GM21381 (cell line): ENCODE data around the gene CAMKV.
"Not testable (repeated sequence)": the region's sequence is repeated elsewhere in the genome, so short reads cannot be mapped to it uniquely, and the experiment has no call there.

Experiments
- ATAC-seq: cut with Tn5 transposase; IDR thresholded peaks from one replicate; pipeline ENCODE4 v1.9.1; 2021; ENCODE audit warnings: mild to moderate bottlenecking, moderate library complexity; ENCODE audit not compliant: unreplicated experiment

CAMKV gene

GRCh38 chr3:49869525-49870126, at the start of gene CAMKV:
Gene CAMKV, minus strand, starts transcription at chr3:49869906. Its CDS starts 7,518 bp downstream, at chr3:49862388.
- no peak for ATAC-seq

DNA sequence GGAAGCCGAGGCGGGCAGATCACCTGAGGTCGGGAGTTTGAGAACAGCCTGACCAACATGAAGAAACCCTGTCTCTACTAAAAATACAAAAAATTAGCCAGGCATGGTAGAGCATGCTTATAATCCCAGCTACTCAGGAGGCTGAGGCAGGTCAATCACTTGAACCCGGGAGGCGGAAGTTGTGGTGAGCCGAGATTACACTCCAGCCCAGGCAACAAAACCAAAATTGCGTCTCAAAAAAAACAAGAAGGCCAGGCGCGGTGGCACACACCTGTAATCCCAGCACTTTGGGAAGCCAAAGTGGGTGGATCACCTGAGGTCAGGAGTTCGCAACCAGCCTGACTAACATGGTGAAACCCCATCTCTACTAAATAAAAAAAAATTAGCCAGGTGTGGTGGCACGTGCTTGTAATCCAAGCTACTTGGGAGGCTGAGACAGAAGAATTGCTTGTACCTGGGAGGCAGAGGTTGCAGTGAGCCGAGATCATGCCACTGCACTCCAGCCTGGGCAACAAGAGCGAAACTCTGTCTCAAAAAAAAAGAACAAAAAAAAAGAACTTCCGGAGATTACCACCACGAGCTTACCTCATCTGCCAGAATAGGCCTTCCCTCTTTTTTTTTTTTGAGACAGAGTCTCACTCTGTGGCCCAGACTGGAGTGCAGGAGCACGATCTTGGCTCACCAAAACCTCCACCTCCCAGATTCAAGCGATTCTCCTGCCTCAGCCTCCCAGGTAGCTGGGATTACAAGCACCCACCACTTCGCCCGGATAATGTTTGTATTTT, 48.3 kb upstream of the CAMKV start:
- ATAC-seq: not testable (repeated sequence)

DNA sequence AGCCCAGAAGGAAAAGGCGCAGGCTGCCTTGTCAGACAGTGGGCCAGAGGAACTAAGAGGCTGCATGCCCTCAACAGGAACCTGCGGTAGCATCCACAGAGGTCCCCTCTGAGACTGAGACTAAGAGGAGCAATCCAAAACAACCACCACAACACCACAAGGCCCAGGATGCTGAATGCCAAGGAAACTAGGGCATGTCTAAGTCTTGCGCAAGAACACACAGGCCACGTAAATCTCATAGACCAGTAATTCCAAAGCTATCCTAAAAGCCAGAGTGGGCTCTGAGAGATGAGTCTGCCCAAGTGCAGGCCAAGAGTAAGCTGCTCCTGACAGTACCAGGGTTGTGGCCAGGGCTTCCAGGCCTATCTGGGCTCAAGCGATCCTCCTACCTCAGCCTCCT, 47.0 kb upstream of the CAMKV start:
- ATAC-seq: no peak

DNA sequence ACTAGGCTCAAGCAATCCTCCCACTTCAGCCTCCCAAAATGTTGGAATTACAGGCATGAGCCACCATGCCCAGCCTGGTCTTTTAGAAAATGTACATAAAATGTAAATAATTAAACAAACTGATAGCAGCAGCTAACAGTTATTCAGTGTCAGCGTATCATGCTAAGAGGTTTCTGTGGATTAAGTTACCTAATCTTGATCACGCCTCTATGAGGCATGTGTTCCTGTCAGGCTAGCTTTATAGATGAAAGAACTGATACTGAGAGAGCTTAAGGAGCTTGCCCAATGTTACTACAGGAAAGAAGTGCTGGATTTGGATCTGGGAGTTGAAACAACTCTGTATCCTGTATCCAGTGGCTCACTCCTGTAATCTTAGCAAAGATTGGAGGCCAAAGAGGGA, 45.2 kb upstream of the CAMKV start:
- no peak for ATAC-seq

- ATAC-seq: no peak
Measured at GRCh38 chr3:49912881-49913281, 43.2 kb upstream of the CAMKV start.

DNA sequence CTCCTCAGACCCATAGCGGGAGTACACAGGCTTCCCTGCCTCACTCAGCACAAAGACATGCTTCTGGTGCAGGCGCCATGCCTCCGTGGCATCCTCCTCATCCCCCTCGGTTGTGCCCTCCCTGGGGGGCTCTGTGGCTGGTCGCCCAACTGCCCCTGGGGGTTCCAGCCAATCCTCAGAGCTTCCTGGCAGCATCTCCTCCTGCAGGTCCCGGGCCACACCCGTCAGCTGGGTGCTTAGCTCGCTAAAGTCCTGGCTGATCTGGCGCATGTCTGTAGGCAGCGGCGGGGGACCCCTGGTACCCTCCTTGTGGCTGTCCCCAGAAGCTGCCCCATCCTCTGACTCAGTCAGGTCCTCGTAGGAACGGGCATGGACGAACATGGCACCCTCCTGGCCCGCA, 41.9 kb upstream of the CAMKV start:
- no peak for ATAC-seq

DNA sequence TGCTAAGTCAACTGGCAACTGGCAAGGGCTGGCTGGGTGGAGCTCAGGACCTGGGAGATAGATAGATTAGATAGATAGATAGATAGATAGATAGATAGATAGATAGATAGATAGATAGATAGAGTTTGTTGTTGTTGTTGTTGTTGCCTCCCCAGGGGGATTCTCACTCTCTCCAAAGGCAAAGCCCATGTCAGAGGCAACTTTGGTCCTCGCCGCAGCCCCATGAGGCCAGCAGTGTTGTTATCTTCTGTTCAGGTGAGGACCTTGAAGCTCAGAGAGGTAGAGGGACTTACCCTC, 41.4 kb upstream of the CAMKV start:
- ATAC-seq: no peak

DNA sequence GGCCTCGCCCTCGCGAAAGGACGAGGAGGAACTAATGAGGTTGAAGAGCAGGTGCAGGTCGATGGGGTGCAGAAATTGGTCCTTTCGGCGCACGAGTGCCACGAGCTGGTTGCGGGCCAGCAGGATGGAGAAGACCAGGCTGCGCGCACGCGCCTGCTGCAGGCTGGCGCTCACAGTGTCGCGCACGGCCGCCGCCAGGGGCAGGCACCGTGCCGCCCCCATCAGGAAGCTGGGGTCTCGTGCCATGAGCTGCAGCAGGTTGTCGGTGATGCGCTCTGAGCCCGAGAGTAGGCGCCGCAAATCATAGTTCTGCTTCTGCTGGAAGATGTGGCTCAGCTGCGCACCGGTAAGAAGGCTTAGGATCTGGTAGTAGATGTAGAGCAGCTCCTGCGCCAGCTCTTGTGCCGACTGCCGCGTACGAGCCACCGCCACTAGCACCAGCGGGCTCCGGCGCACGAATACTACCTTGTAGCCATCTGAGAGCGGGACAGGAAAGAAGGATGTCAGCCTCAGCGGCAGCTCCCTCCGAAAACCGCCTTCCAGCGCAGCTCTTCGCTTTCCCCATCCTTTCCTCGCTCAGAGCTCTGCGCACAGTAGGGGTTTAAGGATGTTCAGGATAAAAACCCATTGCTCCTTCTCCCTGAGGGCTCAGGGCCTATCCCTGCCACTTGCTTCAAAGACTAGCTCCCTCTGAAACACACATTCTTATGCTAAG, 40.9 kb upstream of the CAMKV start:
- no peak for ATAC-seq

DNA sequence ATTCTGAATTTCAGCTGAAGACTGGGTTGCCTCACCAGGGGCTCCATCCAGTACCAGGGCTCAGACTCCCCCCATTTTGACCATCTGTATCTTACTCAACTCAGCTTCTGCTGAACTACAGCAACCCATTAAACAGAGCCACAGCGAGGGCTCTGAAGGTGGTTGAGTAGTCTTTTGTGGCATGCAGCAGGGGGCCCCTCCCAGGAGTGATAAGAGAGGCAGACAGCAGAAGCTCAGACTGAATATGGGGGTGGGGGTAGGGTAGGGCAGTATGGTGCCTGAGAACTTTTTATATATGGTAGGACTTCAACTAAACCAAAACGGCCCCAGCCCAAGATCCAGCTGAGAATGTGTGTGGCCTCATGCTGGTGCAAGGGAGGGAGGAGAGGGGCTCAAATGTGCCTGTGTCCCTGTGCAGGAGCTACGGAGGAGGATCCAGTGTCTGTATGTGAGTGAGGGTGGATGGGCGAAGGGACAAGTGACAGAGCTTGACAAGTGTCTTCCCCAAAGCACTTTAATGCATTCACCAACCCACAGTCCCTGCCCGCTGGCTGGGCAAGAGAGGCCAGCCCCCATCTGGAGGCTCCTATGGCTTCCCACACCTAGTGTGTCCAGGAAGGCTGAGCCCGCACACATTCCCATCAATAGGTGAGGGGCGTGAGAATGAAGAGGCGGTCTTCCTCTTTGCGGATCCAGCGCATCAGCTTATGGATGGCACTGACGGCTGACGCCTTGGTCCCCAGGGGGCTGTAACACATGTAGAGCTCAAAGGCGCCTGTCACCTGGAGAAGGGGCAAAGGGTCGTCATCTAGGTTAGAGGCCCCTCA, 38.9 kb upstream of the CAMKV start:
- no peak for ATAC-seq

DNA sequence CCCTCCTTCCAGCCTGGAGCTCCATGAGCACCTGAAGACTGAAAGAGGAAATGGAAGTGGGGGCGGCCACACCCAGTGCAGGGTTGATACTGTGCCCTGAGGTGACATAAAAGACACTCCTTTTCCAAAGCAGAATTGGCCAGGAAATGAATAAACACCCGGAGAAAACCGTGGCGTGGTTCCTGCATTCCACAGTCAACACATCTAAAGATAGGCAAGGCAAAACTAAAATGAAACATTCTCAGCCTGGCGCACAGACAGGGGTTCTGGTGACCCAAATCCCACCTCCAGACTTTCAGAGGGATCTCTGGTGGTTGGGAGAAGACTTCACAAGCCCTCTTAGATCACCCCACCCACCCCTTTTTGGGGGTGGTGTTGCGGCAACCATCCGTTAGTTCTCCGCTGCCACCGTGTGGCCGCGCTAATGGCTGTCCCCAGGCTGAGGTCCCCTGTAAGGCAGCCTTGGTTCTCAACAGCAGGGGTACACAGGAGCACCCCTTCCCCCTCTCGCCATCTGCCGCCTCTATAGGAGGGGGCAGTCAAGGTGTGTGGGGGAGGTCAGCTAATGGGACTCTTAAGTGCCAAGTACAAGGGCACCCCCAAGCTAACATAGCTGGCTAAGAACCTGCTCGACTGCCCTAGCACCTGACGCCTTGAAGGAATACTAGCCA, 36.5 kb upstream of the CAMKV start:
- ATAC-seq: no peak

DNA sequence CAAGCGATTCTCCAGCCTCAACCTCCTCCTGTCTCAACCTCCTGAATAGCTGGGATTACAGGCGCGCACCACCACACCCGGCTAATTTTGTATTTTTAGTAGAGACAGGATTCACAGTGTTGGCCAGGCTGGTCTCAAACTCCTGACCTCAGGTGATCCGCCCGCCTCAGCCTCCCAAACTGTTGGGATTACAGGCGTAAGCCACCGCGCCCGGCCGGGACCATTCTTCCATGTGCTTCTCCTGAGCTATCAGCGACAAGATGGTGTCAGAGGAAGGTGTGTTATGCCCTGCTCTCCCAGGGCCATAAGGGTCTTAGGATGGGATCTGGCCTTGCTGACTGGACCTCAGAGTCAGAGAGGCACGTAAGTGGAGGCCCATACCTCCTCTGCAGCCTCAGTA, 34.7 kb upstream of the CAMKV start:
- ATAC-seq: not testable (repeated sequence)

DNA sequence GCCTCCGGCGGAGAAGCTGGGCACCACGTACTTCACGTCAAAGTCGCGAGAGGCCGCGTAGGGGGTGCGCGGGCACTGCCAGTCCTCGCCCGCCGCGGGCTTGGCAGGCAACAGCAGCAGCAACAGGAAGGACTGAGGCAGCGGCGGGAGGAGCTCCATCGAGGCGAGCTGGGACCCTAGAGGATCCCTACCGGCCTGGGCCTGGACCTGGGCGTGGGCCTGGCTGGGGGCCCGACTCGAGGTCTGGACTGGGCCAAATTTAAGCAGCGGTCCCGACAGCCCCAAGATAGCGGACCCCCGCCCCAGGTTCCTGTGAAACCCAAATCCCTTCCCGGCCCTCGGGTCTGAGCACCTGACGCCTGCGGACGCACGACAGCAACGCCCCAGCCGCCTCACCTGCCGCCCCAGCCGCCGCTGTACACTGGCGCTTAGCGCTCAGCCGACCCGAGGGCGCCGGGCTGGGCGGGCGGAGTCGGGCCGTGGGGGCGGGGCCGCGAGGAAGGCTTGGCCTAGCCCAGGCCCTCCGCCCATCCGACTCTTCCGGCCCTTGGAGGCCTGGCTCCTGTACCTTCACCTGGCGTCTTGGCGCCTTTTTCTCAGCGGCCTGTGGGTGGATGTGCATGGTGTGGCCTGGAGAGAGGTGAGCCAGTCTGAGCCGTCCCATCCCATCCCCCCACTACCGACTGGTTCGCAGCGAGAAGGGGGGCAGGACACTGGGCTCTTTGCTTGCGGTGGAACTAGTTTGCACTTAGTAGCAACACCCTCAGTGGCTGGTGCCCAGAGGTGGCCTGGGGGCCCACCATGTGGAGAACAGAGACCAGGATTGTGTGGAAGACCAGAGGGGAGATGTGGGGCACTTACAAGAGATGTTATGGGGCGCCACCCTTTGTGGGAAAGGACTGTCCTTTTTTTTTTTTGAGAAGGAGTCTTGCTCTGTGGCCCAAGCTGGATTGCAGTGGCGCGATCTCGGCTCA, 34.0 kb upstream of the CAMKV start, which contains the start of gene MST1R:
TSS of gene MST1R (minus strand) at position 423 of the 974 bp plus-strand sequence. CDS start at position 159, 264 bp downstream.
- ATAC-seq: peak; percentile 78

- no peak for ATAC-seq
Measured at GRCh38 chr3:49902511-49903345, 33.0 kb upstream of the CAMKV start.

- no peak for ATAC-seq
Measured at GRCh38 chr3:49901366-49902339, 31.9 kb upstream of the CAMKV start.

DNA sequence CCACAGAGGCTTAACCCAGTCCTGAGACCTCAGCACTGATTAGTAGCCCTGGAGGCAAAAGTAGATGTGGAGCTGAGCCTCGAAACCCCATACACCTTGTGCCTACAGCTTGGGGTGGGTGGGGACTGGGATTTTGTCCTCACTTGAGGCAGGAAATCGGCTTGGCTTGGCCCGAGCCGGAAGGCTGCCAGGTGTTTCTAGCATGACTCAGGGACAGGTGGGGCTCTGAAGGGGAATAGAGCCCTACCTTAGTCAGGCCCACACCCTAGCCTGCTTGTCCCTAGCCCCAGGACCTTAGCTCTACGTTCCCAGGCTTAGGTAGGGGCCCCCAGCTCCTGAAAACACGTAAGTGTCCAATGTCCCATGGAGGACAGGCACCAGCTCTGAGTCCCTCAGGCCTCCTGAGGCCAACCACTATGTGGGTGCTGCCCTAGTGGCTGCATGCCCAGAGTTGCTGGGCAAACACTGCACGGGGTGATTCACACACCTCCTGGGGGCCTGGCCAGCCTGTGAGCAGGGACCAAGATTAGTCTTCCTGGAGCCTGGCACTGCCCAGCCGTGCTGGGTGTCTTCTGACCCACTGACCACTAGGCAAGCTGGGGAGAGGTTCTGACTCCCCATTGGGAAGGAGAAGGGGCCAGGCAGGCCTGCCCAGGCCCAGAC, 30.9 kb upstream of the CAMKV start:
- ATAC-seq: no peak

DNA sequence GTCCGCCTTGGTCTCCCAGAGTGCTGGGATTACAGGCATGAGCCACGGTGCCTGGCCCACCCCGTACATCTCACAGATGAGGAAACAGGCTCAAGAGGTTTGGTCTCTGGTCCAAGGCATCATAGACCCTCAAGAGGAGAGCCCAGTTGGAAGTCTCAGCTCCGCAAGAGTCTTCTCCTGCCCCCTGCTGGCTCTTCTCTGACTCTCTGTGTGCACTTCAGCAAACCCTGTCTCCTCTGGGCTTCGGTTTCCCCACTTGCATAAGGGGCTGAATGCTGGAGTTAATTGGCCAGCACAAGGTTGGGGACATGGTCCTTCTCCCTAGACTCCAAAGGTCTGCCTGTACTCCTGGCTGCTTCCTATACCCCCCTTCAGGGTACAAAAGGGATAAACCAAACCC, 30.1 kb upstream of the CAMKV start:
- ATAC-seq: no peak

DNA sequence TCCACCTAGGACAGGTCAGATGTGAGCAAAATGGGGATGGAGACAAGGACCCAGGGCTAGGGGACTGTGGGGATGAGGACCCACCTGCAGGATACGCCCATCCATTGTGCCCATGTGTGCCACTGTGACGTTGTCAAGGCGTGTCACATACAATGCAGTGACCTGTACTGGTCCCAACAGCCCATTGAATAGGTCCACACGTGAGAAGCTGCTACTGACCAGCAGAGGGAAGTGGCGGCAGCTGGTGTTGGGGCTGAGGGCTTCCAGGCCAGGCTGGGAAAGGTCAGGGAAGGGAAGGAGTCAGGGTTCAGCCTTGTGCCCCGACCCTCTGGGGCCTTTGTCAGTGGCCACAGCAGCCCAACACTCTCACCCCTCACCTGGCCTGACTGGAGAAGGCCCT, 29.3 kb upstream of the CAMKV start:
- ATAC-seq: no peak
